Upper lobe of right lung (tissue), 1 donor: Measurements from ENCODE around the gene BPTF. TPM values are rescaled to one million over a fixed set of nuclear protein-coding genes. Genes with fewer than 3 reads are reported as not detected.

Experiments used
- ATAC-seq: fragments of 200-7000 bp; cut with Tn5 transposase; one replicate; pipeline ENCODE4 v1.9.1; 2020; ENCODE audit warnings: mild to moderate bottlenecking, moderate library complexity
- DNase-seq: peaks from one replicate; pipeline ENCODE4 v3.0.0-alpha.2; 2020
- H3K27ac ChIP-seq: fragments of 200-600 bp; one replicate; pipeline ENCODE4 v1.8.0; 2022
- H3K27me3 ChIP-seq: fragments of 200-600 bp; one replicate; pipeline ENCODE4 v1.8.0; 2022; ENCODE audit warnings: mild to moderate bottlenecking
- H3K36me3 ChIP-seq: fragments of 200-600 bp; one replicate; pipeline ENCODE4 v1.8.0; 2022
- H3K4me1 ChIP-seq: fragments of 200-600 bp; one replicate; pipeline ENCODE4 v1.8.0; 2022
- H3K4me3 ChIP-seq: fragments of 200-600 bp; one replicate; pipeline ENCODE4 v1.8.0; 2022; ENCODE audit warnings: mild to moderate bottlenecking
- H3K9me3 ChIP-seq: fragments of 200-600 bp; one replicate; pipeline ENCODE4 v1.8.0; 2022
- CTCF ChIP-seq: fragments of 200-600 bp; IDR thresholded peaks from one replicate; pipeline ENCODE4 v1.8.0; 2022; ENCODE audit warnings: antibody characterized with exemption
- intact Hi-C: fragments of 100-400 bp; cut with DNase I; formaldehyde crosslinking; loops from one replicate; pipeline ENCODE4 v1.11.0; 2022
- total RNA-seq: library from RNA; stranded (reverse); fragmentation: NEBNext Ultra II Directional; extraction: Animal tissue kit (Norgen Biotek cat#: 25700); gene quantifications from one replicate; pipeline ENCODE4 v1.2.1, GENCODE V29; 2021
- donor health status: DM: no; HTN: yes; CAD: no; lungs with severe emphysema.

BPTF gene
- total RNA-seq, 1 donor from 2014 or later: 91.8 TPM

- Histone ChIP-seq H3K4me3 (no peak overlapping the region), H3K27ac (no peak overlapping the region), H3K9me3 (no peaks in the 10 kb centered on the region), H3K4me1 (peaks cover 9% of the 10 kb centered on the region), H3K36me3 (no peaks in the 10 kb centered on the region), H3K27me3 (no peaks in the 10 kb centered on the region)
- no peak for ATAC-seq
- TF ChIP-seq CTCF: no peak
- no peak for DNase-seq
- intact Hi-C loops: no loop called here
Observed at GRCh38 chr17:67998466-67998865, 173.2 kb downstream of the BPTF start.

- Histone ChIP-seq H3K4me1 (peaks cover 9% of the 10 kb centered on the region), H3K9me3 (no peaks in the 10 kb centered on the region), H3K4me3 (no peak overlapping the region), H3K27ac (no peak overlapping the region), H3K27me3 (no peaks in the 10 kb centered on the region), H3K36me3 (no peaks in the 10 kb centered on the region)
- ATAC-seq (no peak), DNase-seq (no peak)
- intact Hi-C loops: no loop called here
- TF ChIP-seq CTCF: no peak
Observed at GRCh38 chr17:67999291-67999911, 174.1 kb downstream of the BPTF start.

GRCh38 chr17:68004201-68004600 is 178.9 kb downstream of the BPTF start:
- DNase-seq: no peak
- Histone ChIP-seq H3K9me3 (no peaks in the 10 kb centered on the region), H3K27me3 (no peaks in the 10 kb centered on the region), H3K36me3 (no peaks in the 10 kb centered on the region), H3K4me3 (no peak overlapping the region), H3K27ac (no peak overlapping the region), H3K4me1 (no peaks in the 10 kb centered on the region)
- intact Hi-C loops: no loop called here
- TF ChIP-seq CTCF: no peak
- no peak for ATAC-seq

- Histone ChIP-seq H3K9me3 (no peaks in the 10 kb centered on the region), H3K4me1 (no peaks in the 10 kb centered on the region), H3K4me3 (no peak overlapping the region), H3K27ac (no peak overlapping the region), H3K36me3 (no peaks in the 10 kb centered on the region), H3K27me3 (no peaks in the 10 kb centered on the region)
- no peak for ATAC-seq
- no peak for TF ChIP-seq CTCF
- intact Hi-C loops: no loop called here
- no peak for DNase-seq
Observed at GRCh38 chr17:68006797-68007196, 181.5 kb downstream of the BPTF start.

- peak; percentile 83 for DNase-seq
Observed at GRCh38 chr17:68011199-68011665, 185.9 kb downstream of the BPTF start.

More at GRCh38 chr17:68011199-68011665, 185.9 kb downstream of the BPTF start:
- intact Hi-C loops: no loop called here
- Histone ChIP-seq H3K27me3 (no peaks in the 10 kb centered on the region), H3K4me3 (no peak overlapping the region), H3K36me3 (no peaks in the 10 kb centered on the region), H3K9me3 (no peaks in the 10 kb centered on the region), H3K4me1 (no peaks in the 10 kb centered on the region), H3K27ac (no peak overlapping the region)
- TF ChIP-seq CTCF: peak; percentile 74
- peak; percentile 97 for ATAC-seq
